PC-9 (cell line): ENCODE measurements around the gene STRIP2. TPM values are rescaled to one million over a fixed set of nuclear protein-coding genes. Genes with fewer than 3 reads are reported as not detected.

ENCODE experiments used
- BruUV-seq: library from RNA; stranded (reverse); fragments of 400-500 nt; replicated peaks from 2 replicates; lab custom pipeline; 2021; lab: Mats Ljungman, UMichigan
- CTCF ChIA-PET: fragments of 300-600 bp; sonication (Branson Sonifier 250); formaldehyde crosslinking; loops from one replicate; lab custom pipeline; 2022; ENCODE audit warnings: antibody characterized with exemption; lab: Charles Lee
- POLR2A ChIA-PET: fragments of 300-600 bp; sonication (Branson Sonifier 250); formaldehyde crosslinking; loops from one replicate; lab custom pipeline; 2022; ENCODE audit warnings: antibody characterized with exemption; ENCODE audit not compliant: unreplicated experiment; lab: Charles Lee
- DNase-seq, 2 experiments: peaks; one replicate each; pipeline versions ENCODE4 v3.0.0 to v3.0.0-alpha.2; 2015 to 2022; ENCODE audit warnings: mixed read lengths in 1 of 2
- H2AFZ ChIP-seq: fragments of 200-600 bp; sonication (generic); 2 replicates; pipeline ENCODE4 v1.8.1; 2017; ENCODE audit warnings: antibody characterized with exemption
- H3F3A ChIP-seq: fragments of 200-600 bp; sonication (generic); 2 replicates; pipeline ENCODE4 v1.8.1; 2017; ENCODE audit warnings: antibody characterized with exemption, mild to moderate bottlenecking, low read depth; ENCODE audit not compliant: insufficient read depth
- H3K27ac ChIP-seq: fragments of 200-600 bp; sonication (generic); 2 replicates; pipeline ENCODE4 v1.6.1; 2016; ENCODE audit warnings: mixed run types
- H3K27me3 ChIP-seq: fragments of 200-600 bp; sonication (generic); 2 replicates; pipeline ENCODE4 v1.6.1; 2016; ENCODE audit warnings: low read depth, mixed run types; ENCODE audit not compliant: insufficient read depth
- H3K36me3 ChIP-seq: fragments of 200-600 bp; sonication (generic); 2 replicates; pipeline ENCODE4 v1.6.1; 2016; ENCODE audit warnings: low read depth, mixed run types
- H3K4me1 ChIP-seq: fragments of 200-600 bp; sonication (generic); replicated peaks from 2 replicates; pipeline ENCODE4 v1.6.1; 2016; ENCODE audit warnings: mixed run types; ENCODE audit not compliant: insufficient read depth
- H3K4me2 ChIP-seq: fragments of 200-600 bp; sonication (generic); 2 replicates; pipeline ENCODE4 v1.6.1; 2017; ENCODE audit warnings: mixed run types
- H3K4me3 ChIP-seq: fragments of 200-600 bp; sonication (generic); 2 replicates; pipeline ENCODE4 v1.6.1; 2016; ENCODE audit warnings: mixed run types
- H3K79me2 ChIP-seq: fragments of 200-600 bp; sonication (generic); 2 replicates; pipeline ENCODE4 v1.6.1; 2017; ENCODE audit warnings: low read depth, mixed run types
- H3K9me2 ChIP-seq: fragments of 200-600 bp; sonication (generic); 2 replicates; pipeline ENCODE4 v1.8.1; 2017; ENCODE audit warnings: mild to moderate bottlenecking; ENCODE audit not compliant: insufficient read depth
- H3K9me3 ChIP-seq: fragments of 200-600 bp; sonication (generic); 2 replicates; pipeline ENCODE4 v1.8.1; 2016; ENCODE audit warnings: low read depth; ENCODE audit not compliant: insufficient read depth
- H4K20me1 ChIP-seq: fragments of 200-600 bp; sonication (generic); 2 replicates; pipeline ENCODE4 v1.8.1; 2017; ENCODE audit not compliant: insufficient read depth
- EZH2 ChIP-seq: fragments of 200-600 bp; sonication (generic); IDR thresholded peaks from 2 replicates; pipeline ENCODE4 v1.8.0; 2017; ENCODE audit warnings: antibody characterized with exemption, low read depth
- intact Hi-C: fragments of 100-400 bp; cut with micrococcal nuclease; formaldehyde crosslinking; loops from one replicate; pipeline ENCODE4 v1.10.0; 2022; ENCODE audit not compliant: unreplicated experiment
- total RNA-seq: library from RNA; stranded (reverse); gene quantifications from 2 replicates; pipeline ENCODE4 v1.2.3, GENCODE V29; 2021
- TF ChIP-seq, protein P1 (sequence below): fragments of 200-600 bp; sonication (generic); conservative IDR thresholded peaks from 2 replicates; pipeline ENCODE4 v1.6.1; 2017; ENCODE audit warnings: mixed run types, antibody characterized with exemption, mild to moderate bottlenecking, moderate library complexity

STRIP2 gene
- total RNA-seq, 1 experiment from 2014 or later = 9.5 TPM

DNA sequence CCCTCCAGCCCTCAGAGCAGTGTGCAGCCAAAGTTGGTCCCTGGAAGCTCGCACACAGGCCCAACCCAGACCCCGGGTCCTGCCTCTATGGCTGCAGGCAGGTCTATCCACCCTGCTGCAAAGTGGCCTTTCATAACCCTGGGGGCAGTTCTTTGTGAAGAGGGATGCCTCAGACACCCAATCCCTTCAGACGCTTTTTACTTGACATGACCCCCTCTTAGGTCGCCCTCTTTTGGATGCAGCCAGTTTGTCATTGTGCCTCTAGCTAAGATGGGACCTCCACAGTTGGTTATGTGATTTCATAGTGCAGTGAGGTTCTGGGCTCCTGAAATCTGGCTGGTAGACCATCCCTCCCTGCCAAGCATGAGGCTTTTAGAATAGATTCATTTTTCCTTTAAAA, 95.4 kb downstream of the STRIP2 start:
- Histone ChIP-seq H2AFZ (no peak overlapping the region), H3K27me3 (no peaks in the 10 kb centered on the region), H3K9me2 (no peaks in the 10 kb centered on the region), H3K36me3 (no peaks in the 10 kb centered on the region), H3F3A (peaks cover 21% of the 10 kb centered on the region), H3K79me2 (no peaks in the 10 kb centered on the region), H4K20me1 (no peaks in the 10 kb centered on the region), H3K4me2 (no peak overlapping the region), H3K9me3 (no peaks in the 10 kb centered on the region), H3K27ac (no peak overlapping the region), H3K4me1 (peaks cover 26% of the 10 kb centered on the region), H3K4me3 (no peak overlapping the region)
- intact Hi-C loops = loop anchor here (2.0 kb wide), 1 partner anchor 63 kb away; no protein-coding TSS in a partner anchor
- TF ChIP-seq EZH2 = no peak
- TF ChIP-seq, protein P1, sequence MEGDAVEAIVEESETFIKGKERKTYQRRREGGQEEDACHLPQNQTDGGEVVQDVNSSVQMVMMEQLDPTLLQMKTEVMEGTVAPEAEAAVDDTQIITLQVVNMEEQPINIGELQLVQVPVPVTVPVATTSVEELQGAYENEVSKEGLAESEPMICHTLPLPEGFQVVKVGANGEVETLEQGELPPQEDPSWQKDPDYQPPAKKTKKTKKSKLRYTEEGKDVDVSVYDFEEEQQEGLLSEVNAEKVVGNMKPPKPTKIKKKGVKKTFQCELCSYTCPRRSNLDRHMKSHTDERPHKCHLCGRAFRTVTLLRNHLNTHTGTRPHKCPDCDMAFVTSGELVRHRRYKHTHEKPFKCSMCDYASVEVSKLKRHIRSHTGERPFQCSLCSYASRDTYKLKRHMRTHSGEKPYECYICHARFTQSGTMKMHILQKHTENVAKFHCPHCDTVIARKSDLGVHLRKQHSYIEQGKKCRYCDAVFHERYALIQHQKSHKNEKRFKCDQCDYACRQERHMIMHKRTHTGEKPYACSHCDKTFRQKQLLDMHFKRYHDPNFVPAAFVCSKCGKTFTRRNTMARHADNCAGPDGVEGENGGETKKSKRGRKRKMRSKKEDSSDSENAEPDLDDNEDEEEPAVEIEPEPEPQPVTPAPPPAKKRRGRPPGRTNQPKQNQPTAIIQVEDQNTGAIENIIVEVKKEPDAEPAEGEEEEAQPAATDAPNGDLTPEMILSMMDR = no peak
- no peak for DNase-seq
- ChIA-PET POLR2A (no interaction called here), CTCF (no interaction called here)
- no TSS peak for BruUV-seq

- no peak overlapping the region for H2AFZ ChIP-seq
- H3K27ac ChIP-seq = peak overlapping the region; percentile 79
- no peaks in the 10 kb centered on the region for H3K36me3 ChIP-seq
- peak overlapping the region; percentile 59 for H3K4me2 ChIP-seq
- H3K79me2 ChIP-seq = no peaks in the 10 kb centered on the region
- peaks cover 24% of the 10 kb centered on the region for H3K4me1 ChIP-seq
- intact Hi-C loops = loop anchor here (1.0 to 2.0 kb wide), 2 partner anchors 62 to 81 kb away; no protein-coding TSS in a partner anchor
- no peaks in the 10 kb centered on the region for H3K9me2 ChIP-seq
- DNase-seq = peak; percentile 64 to 97
- H3K4me3 ChIP-seq = no peak overlapping the region
- ChIA-PET POLR2A (interaction anchor here (0.6 to 0.7 kb wide), 4 partner anchors 16 to 479 kb away, joined by 3 to 17 read pairs (median 8); no protein-coding TSS in a partner anchor), CTCF (no interaction called here)
- H3K9me3 ChIP-seq = no peaks in the 10 kb centered on the region
- H4K20me1 ChIP-seq = no peaks in the 10 kb centered on the region
- H3F3A ChIP-seq = peaks cover 21% of the 10 kb centered on the region
- no peaks in the 10 kb centered on the region for H3K27me3 ChIP-seq
- TF ChIP-seq, protein P1 = no peak
- TF ChIP-seq EZH2 = no peak
- BruUV-seq = no TSS peak
Observed at GRCh38 chr7:129530795-129531391, 96.7 kb downstream of the STRIP2 start.

GRCh38 chr7:129531721-129532120, 97.5 kb downstream of the STRIP2 start:
- BruUV-seq = no TSS peak
- peak overlapping the region; percentile 75 for H3K27ac ChIP-seq
- intact Hi-C loops = loop anchor here (1.0 to 2.0 kb wide), 2 partner anchors 61 to 81 kb away; no protein-coding TSS in a partner anchor
- H3K4me1 ChIP-seq = peaks cover 24% of the 10 kb centered on the region
- ChIA-PET CTCF (no interaction called here), POLR2A (interaction anchor here (0.5 to 0.7 kb wide), 3 partner anchors 28 to 417 kb away, joined by 6 to 17 read pairs (median 12); partner anchors contain the start of gene NRF1)
- H3K4me3 ChIP-seq = no peak overlapping the region
- no peaks in the 10 kb centered on the region for H3K27me3 ChIP-seq
- no peaks in the 10 kb centered on the region for H3K79me2 ChIP-seq
- no peaks in the 10 kb centered on the region for H3K9me2 ChIP-seq
- no peaks in the 10 kb centered on the region for H3K9me3 ChIP-seq
- peak overlapping the region; percentile 24; the same call in 1 of the 2 replicates for H3K4me2 ChIP-seq
- no peak for DNase-seq
- no peaks in the 10 kb centered on the region for H3K36me3 ChIP-seq
- no peaks in the 10 kb centered on the region for H4K20me1 ChIP-seq
- no peak for TF ChIP-seq EZH2
- TF ChIP-seq, protein P1 = no peak
- H3F3A ChIP-seq = peaks cover 21% of the 10 kb centered on the region
- H2AFZ ChIP-seq = no peak overlapping the region
